ENCODE measurements around the gene NDUFAF2.

- no peak for TF ChIP-seq CHD2 (IDR thresholded peaks at IDR 0.05; ENCODE audit: low read depth, low read length)
- no peak for TF ChIP-seq ZBTB34 (CRISPR knock-in tag; IDR thresholded peaks at IDR 0.05)
- TF ChIP-seq RBAK (CRISPR knock-in tag; IDR thresholded peaks at IDR 0.05), result no peak
- no peak for TF ChIP-seq FOXM1 (CRISPR knock-in tag; IDR thresholded peaks at IDR 0.05)
- TF ChIP-seq DMTF1 (CRISPR knock-in tag; IDR thresholded peaks at IDR 0.05), result no peak
- TF ChIP-seq KLF6 (CRISPR knock-in tag; IDR thresholded peaks at IDR 0.05), result no peak
- TF ChIP-seq PCBP1 (IDR thresholded peaks at IDR 0.05; ENCODE audit: borderline replicate concordance, low read depth, low read length), result no peak
- TF ChIP-seq MYC (CRISPR knock-in tag; IDR thresholded peaks at IDR 0.05; ENCODE audit: borderline replicate concordance), result no peak
- TF ChIP-seq DNMT1 (CRISPR knock-in tag; IDR thresholded peaks at IDR 0.05), result no peak
- TF ChIP-seq TOPORS (CRISPR knock-in tag; IDR thresholded peaks at IDR 0.05), result no peak
- no peak for TF ChIP-seq HNRNPLL (IDR thresholded peaks at IDR 0.05; ENCODE audit: low read depth, low read length, poor library complexity, severe bottlenecking)
- no peak for TF ChIP-seq ESRRA (CRISPR knock-in tag; IDR thresholded peaks at IDR 0.05; ENCODE audit: low read depth)
- TF ChIP-seq ZNF318 (CRISPR knock-in tag; IDR thresholded peaks at IDR 0.05), result no peak
These were observed 192.8 kb downstream of the NDUFAF2 start for GRCh38 chr5:61137835-61138234.
